SK-MEL-5 (cell line): ENCODE data around the gene PGA3. TPM values are rescaled to one million over a fixed set of nuclear protein-coding genes. Genes with fewer than 3 reads are reported as not detected.
"Not testable (repeated sequence)": the region's sequence is repeated elsewhere in the genome, so short reads cannot be mapped to it uniquely, and the experiment has no call there.

ENCODE experiments used
- DNase-seq: peaks from one replicate; pipeline ENCODE4 v3.0.0-alpha.2; 2016; ENCODE audit warnings: low read depth, low spot score
- in situ Hi-C: cut with HindIII; loops from 2 replicates; pipeline ENCODE4 v1.10.0; 2016; ENCODE audit warnings: low sequenced_read_pairs, high pct_unique_total_duplicates, low pct_unique_long_range_greater_than_20kb
- total RNA-seq: library from RNA; depleted of rRNA; stranded (reverse); fragments of >200 nt; shearing (Covaris generic); gene quantifications from 2 replicates; pipeline ENCODE4 v1.2.3, GENCODE V29; 2014

Gene PGA3
- total RNA-seq, 1 experiment from 2014 or later, result not detected

- in situ Hi-C loops, DNase-seq: not testable (repeated sequence)
Observed at GRCh38 chr11:61229458-61229857, 26.1 kb downstream of the PGA3 start.

GRCh38 chr11:61231033-61231432 lies 27.7 kb downstream of the PGA3 start:
- DNase-seq, in situ Hi-C loops: not testable (repeated sequence)

- in situ Hi-C loops, DNase-seq: not testable (repeated sequence)
Observed at GRCh38 chr11:61231585-61231984, 28.3 kb downstream of the PGA3 start.

GRCh38 chr11:61232548-61233145 lies 29.3 kb downstream of the PGA3 start:
- in situ Hi-C loops, DNase-seq: not testable (repeated sequence)

- in situ Hi-C loops, DNase-seq: not testable (repeated sequence)
Observed at GRCh38 chr11:61237130-61237529, 33.8 kb downstream of the PGA3 start.

GRCh38 chr11:61240288-61240687 lies 37.0 kb downstream of the PGA3 start:
- in situ Hi-C loops, DNase-seq: not testable (repeated sequence)

GRCh38 chr11:61240875-61241274 lies 37.6 kb downstream of the PGA3 start, which contains the start of gene PGA5:
TSS of gene PGA5 (plus strand) at chr11:61241175. CDS start at chr11:61241227, 52 bp downstream.
- in situ Hi-C loops, DNase-seq: not testable (repeated sequence)

GRCh38 chr11:61241526-61241925 lies 38.2 kb downstream of the PGA3 start:
- DNase-seq, in situ Hi-C loops: not testable (repeated sequence)

GRCh38 chr11:61245284-61245964 lies 42.1 kb downstream of the PGA3 start:
- in situ Hi-C loops, DNase-seq: not testable (repeated sequence)

GRCh38 chr11:61248071-61248470 lies 44.8 kb downstream of the PGA3 start:
- DNase-seq, in situ Hi-C loops: not testable (repeated sequence)

GRCh38 chr11:61249201-61249600 lies 45.9 kb downstream of the PGA3 start:
- DNase-seq, in situ Hi-C loops: not testable (repeated sequence)

- in situ Hi-C loops, DNase-seq: not testable (repeated sequence)
Observed at GRCh38 chr11:61250796-61251765, 47.8 kb downstream of the PGA3 start.

GRCh38 chr11:61252332-61252731 lies 49.0 kb downstream of the PGA3 start:
- DNase-seq, in situ Hi-C loops: not testable (repeated sequence)

- peak; percentile 71 for DNase-seq
- in situ Hi-C loops, result no loop called here
Observed at GRCh38 chr11:61254403-61255025, 51.2 kb downstream of the PGA3 start.

GRCh38 chr11:61256710-61257482 lies 53.6 kb downstream of the PGA3 start:
- DNase-seq, result no peak
- in situ Hi-C loops, result no loop called here

- no peak for DNase-seq
- in situ Hi-C loops, result no loop called here
Observed at GRCh38 chr11:61258546-61258945, 55.2 kb downstream of the PGA3 start.

GRCh38 chr11:61259363-61259762 lies 56.0 kb downstream of the PGA3 start:
- in situ Hi-C loops, result no loop called here
- DNase-seq, result no peak
